ENCODE measurements around the gene SLC25A29. TPM values are rescaled to one million over a fixed set of nuclear protein-coding genes. Genes with fewer than 3 reads are reported as not detected.

SLC25A29 gene
- total RNA-seq, 1 donor from 2014 or later: 29.3 TPM

- Mint-ChIP-seq H3K36me3 (ENCODE audit: low read depth) (no peaks in the 10 kb centered on the region), H3K27me3 (ENCODE audit: low read depth) (no peaks in the 10 kb centered on the region), H3K4me1 (ENCODE audit: low read depth) (peaks cover 21% of the 10 kb centered on the region), H3K9me3 (ENCODE audit: low read depth) (no peaks in the 10 kb centered on the region), H3K27ac (ENCODE audit: unreplicated experiment) (no peak overlapping the region), H3K4me3 (ENCODE audit: unreplicated experiment) (no peak overlapping the region)
- peak; percentile 75 for TF ChIP-seq CTCF (IDR thresholded peaks at IDR 0.05)
- no peak for DNase-seq (ENCODE audit: low spot score)
Measured at GRCh38 chr14:100271247-100271939, 34.9 kb downstream of the SLC25A29 start.

GRCh38 chr14:100268591-100269207 lies 37.5 kb downstream of the SLC25A29 start:
- H3K9me3 Mint-ChIP-seq (ENCODE audit: low read depth): no peaks in the 10 kb centered on the region
- H3K4me1 Mint-ChIP-seq (ENCODE audit: low read depth): peaks cover 15% of the 10 kb centered on the region
- DNase-seq (ENCODE audit: low spot score): no peak
- H3K4me3 Mint-ChIP-seq (ENCODE audit: unreplicated experiment): no peak overlapping the region
- H3K27ac Mint-ChIP-seq (ENCODE audit: unreplicated experiment): no peak overlapping the region
- TF ChIP-seq CTCF (IDR thresholded peaks at IDR 0.05): no peak
- H3K27me3 Mint-ChIP-seq (ENCODE audit: low read depth): no peaks in the 10 kb centered on the region
- peaks cover 3% of the 10 kb centered on the region for H3K36me3 Mint-ChIP-seq (ENCODE audit: low read depth)

GRCh38 chr14:100267990-100268389 lies 38.3 kb downstream of the SLC25A29 start:
- no peak for TF ChIP-seq CTCF (IDR thresholded peaks at IDR 0.05)
- DNase-seq (ENCODE audit: low spot score): no peak
- Mint-ChIP-seq H3K9me3 (ENCODE audit: low read depth) (no peaks in the 10 kb centered on the region), H3K4me1 (ENCODE audit: low read depth) (peaks cover 19% of the 10 kb centered on the region), H3K27ac (ENCODE audit: unreplicated experiment) (no peak overlapping the region), H3K4me3 (ENCODE audit: unreplicated experiment) (no peak overlapping the region), H3K36me3 (ENCODE audit: low read depth) (peaks cover 6% of the 10 kb centered on the region), H3K27me3 (ENCODE audit: low read depth) (no peaks in the 10 kb centered on the region)

- H3K4me1 Mint-ChIP-seq (ENCODE audit: low read depth): peaks cover 35% of the 10 kb centered on the region
- no peak overlapping the region for H3K27ac Mint-ChIP-seq (ENCODE audit: unreplicated experiment)
- H3K36me3 Mint-ChIP-seq (ENCODE audit: low read depth): peaks cover 6% of the 10 kb centered on the region
- no peaks in the 10 kb centered on the region for H3K27me3 Mint-ChIP-seq (ENCODE audit: low read depth)
- H3K4me3 Mint-ChIP-seq (ENCODE audit: unreplicated experiment): no peak overlapping the region
- no peaks in the 10 kb centered on the region for H3K9me3 Mint-ChIP-seq (ENCODE audit: low read depth)
- no peak for DNase-seq (ENCODE audit: low spot score)
- no peak for TF ChIP-seq CTCF (IDR thresholded peaks at IDR 0.05)
Measured at GRCh38 chr14:100263141-100263540, 43.1 kb downstream of the SLC25A29 start.

- TF ChIP-seq CTCF (IDR thresholded peaks at IDR 0.05): no peak
- Mint-ChIP-seq H3K27me3 (ENCODE audit: low read depth) (no peaks in the 10 kb centered on the region), H3K9me3 (ENCODE audit: low read depth) (no peaks in the 10 kb centered on the region), H3K36me3 (ENCODE audit: low read depth) (peaks cover 6% of the 10 kb centered on the region), H3K27ac (ENCODE audit: unreplicated experiment) (no peak overlapping the region), H3K4me3 (ENCODE audit: unreplicated experiment) (no peak overlapping the region), H3K4me1 (ENCODE audit: low read depth) (peaks cover 37% of the 10 kb centered on the region)
- DNase-seq (ENCODE audit: low spot score): no peak
Measured at GRCh38 chr14:100262545-100262944, 43.7 kb downstream of the SLC25A29 start.

All from chondrocyte (in vitro differentiated cells).